Upper lobe of left lung (tissue), 6 donors: ENCODE results near the gene ACSL1. TPM values are rescaled to one million over a fixed set of nuclear protein-coding genes. Genes with fewer than 3 reads are reported as not detected.
A peak's percentile ranks its signal among the peaks of the same experiment; 100 is the strongest.

ENCODE experiments used
- ATAC-seq, 2 donors: fragments of 200-7000 bp; cut with Tn5 transposase; one replicate each; pipeline ENCODE4 v1.9.1; 2022; ENCODE audit warnings: mild to moderate bottlenecking in 2 of 2, moderate library complexity in 2 of 2; ENCODE audit not compliant: low FRiP score in 2 of 2
- DNase-seq, 2 donors: peaks; one replicate each; pipeline ENCODE4 v3.0.0-alpha.2; 2019 to 2020
- H3K27ac ChIP-seq, 4 donors: fragments of 200-600 bp; sonication (generic); one replicate each; pipeline ENCODE4 v1.5.1; 2016 to 2019
- H3K27me3 ChIP-seq, 4 donors: fragments of 200-600 bp; sonication (generic); one replicate each; pipeline ENCODE4 v1.5.1; 2017 to 2019
- H3K36me3 ChIP-seq, 4 donors: fragments of 200-600 bp; sonication (generic); one replicate each; pipeline ENCODE4 v1.5.1; 2016 to 2019
- H3K4me1 ChIP-seq, 4 donors: fragments of 200-600 bp; sonication (generic); one replicate each; pipeline ENCODE4 v1.5.1; 2018 to 2019
- H3K4me3 ChIP-seq, 4 donors: fragments of 200-600 bp; sonication (generic); one replicate each; pipeline ENCODE4 v1.5.1; 2017 to 2019; ENCODE audit warnings: mild to moderate bottlenecking in 2 of 4, moderate library complexity in 1 of 4
- H3K9me3 ChIP-seq, 4 donors: fragments of 200-600 bp; sonication (generic); one replicate each; pipeline ENCODE4 v1.5.1; 2018 to 2019
- CTCF ChIP-seq, 6 experiments: fragments of 450-650 bp in 4 of 6; fragments of 200-600 bp in 2 of 6; sonication (generic) in 2 of 6; IDR thresholded peaks; one replicate each; pipeline ENCODE4 v1.5.1; 2016 to 2019; ENCODE audit warnings: antibody characterized with exemption in 6 of 6
- EP300 ChIP-seq, 4 donors: sonication (generic); formaldehyde crosslinking; IDR thresholded peaks; one replicate each; pipeline ENCODE4 v1.5.1; 2017; ENCODE audit warnings: antibody characterized with exemption in 4 of 4, control low read depth in 2 of 4
- POLR2A ChIP-seq, 4 donors: fragments of 450-650 bp; IDR thresholded peaks; one replicate each; pipeline ENCODE4 v1.5.1; 2016 to 2017; ENCODE audit warnings: antibody characterized with exemption in 4 of 4, mild to moderate bottlenecking in 2 of 4
- POLR2AphosphoS5 ChIP-seq, 2 donors: sonication (generic); formaldehyde crosslinking; IDR thresholded peaks; one replicate each; pipeline ENCODE4 v1.5.1; 2017; ENCODE audit warnings: antibody characterized with exemption in 2 of 2
- WGBS, 2 donors: methylation state at CpG; one replicate each; pipeline ENCODE4 v1.1.5; 2017 to 2018; 5-methylcytosine and 5-hydroxymethylcytosine counted together
- total RNA-seq, 6 donors: library from RNA; depleted of rRNA in 4 of 6; stranded (reverse); fragments of >200 nt in 4 of 6; gene quantifications; one replicate each; pipeline versions ENCODE4 v1.1.0 to v1.2.1, GENCODE V29; 2016 to 2021
- donor health status: DM: no; HTN: no; CAD: no; lungs with moderate emphysema.
- donor health status: DM: no; HTN: yes; CAD: no; lungs with severe emphysema.

The ACSL1 gene
- total RNA-seq, 6 donors from 2014 or later = 208 to 306 (median 234) TPM

DNA sequence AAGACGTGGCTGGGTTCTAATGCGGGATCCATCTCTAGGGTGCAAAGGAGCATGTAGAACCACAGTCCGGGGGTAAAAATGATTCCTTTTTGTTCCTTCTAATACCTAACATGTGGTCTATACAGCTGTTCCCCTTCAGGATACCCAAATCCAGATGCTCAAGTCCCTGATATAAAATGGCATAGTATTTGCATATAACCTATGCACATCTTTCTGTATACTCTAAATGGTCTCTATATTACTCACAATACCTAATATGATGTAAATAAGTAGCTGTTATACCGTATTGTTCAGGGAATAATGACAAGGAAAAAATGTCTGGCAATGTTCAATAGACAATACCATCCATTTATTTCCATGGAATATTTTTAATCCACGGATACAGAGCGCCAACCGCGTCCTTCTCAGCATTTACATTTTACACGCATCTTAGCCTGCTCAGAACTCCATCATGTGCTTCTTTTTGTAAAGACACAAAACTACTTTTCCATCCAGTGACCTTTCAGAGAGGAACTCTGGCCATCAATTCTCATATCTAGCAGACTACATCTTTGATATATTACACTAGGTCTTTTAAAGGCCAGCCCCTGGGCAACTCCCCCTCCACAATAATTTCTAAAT is 31.9 kb downstream of the ACSL1 start:
- DNase-seq = no peak
- H3K4me3 ChIP-seq = no peak overlapping the region
- no peak for ATAC-seq
- H3K9me3 ChIP-seq = no peaks in the 10 kb centered on the region
- peaks cover 2 to 24% (median 9%) of the 10 kb centered on the region in 4 donors for H3K36me3 ChIP-seq
- H3K27ac ChIP-seq = peak overlapping the region in 2 of 4 donors; percentile 74 to 77
- H3K27me3 ChIP-seq = no peaks in the 10 kb centered on the region
- TF ChIP-seq POLR2A (IDR thresholded peaks at IDR 0.05) (no peak), EP300 (IDR thresholded peaks at IDR 0.05) (no peak), CTCF (IDR thresholded peaks at IDR 0.05) (no peak), POLR2AphosphoS5 (IDR thresholded peaks at IDR 0.05) (no peak)
- 91 to 96% methylated on average over 9 of the region's 9 CpGs for WGBS, 2 donors
- peaks cover 4 to 30% (median 27%) of the 10 kb centered on the region in 4 donors for H3K4me1 ChIP-seq

- Histone ChIP-seq H3K36me3 (peaks cover 6 to 25% (median 10%) of the 10 kb centered on the region in 4 donors), H3K9me3 (no peaks in the 10 kb centered on the region), H3K4me1 (peaks cover 4 to 30% (median 27%) of the 10 kb centered on the region in 4 donors), H3K27ac (peak overlapping the region in 3 of 4 donors; percentile 55 to 77 (median 74)), H3K27me3 (no peaks in the 10 kb centered on the region), H3K4me3 (no peak overlapping the region)
- WGBS, 2 donors = 50 to 61% methylated on average over 10 of the region's 10 CpGs
- no peak for TF ChIP-seq CTCF (IDR thresholded peaks at IDR 0.05)
- peak; percentile 29 to 56 for TF ChIP-seq POLR2AphosphoS5 (IDR thresholded peaks at IDR 0.05)
- peak in 2 of 4 donors; percentile 45 to 89 for TF ChIP-seq EP300 (IDR thresholded peaks at IDR 0.05)
- TF ChIP-seq POLR2A (IDR thresholded peaks at IDR 0.05) = peak in 1 of 4 donors; percentile 34
- DNase-seq = peak in 1 of 2 donors; percentile 85
- ATAC-seq = peak; percentile 60 to 74
Measured at GRCh38 chr4:184792950-184793555, 32.7 kb downstream of the ACSL1 start.

DNA sequence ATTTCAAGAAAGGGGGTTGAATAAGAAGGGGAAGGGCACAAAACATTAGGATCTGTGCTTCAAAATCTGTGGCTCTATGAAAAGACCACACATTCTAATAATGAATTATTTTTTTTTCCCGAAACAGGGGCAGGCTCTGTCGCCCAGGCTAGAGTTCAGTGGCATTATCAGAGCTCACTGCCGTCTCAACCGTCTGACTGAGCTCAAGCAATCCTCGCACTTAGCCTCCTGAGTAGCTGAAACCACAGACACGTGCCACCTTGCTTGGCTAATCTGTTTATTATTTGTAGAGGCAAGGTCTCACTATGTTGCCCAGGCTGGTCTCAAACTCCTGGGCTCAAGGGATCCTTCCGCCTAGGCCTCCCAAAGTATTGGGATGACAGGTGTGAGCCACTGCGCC is 33.4 kb downstream of the ACSL1 start:
- TF ChIP-seq CTCF (IDR thresholded peaks at IDR 0.05) (no peak), POLR2A (IDR thresholded peaks at IDR 0.05) (no peak), POLR2AphosphoS5 (IDR thresholded peaks at IDR 0.05) (no peak), EP300 (IDR thresholded peaks at IDR 0.05) (no peak)
- peaks cover 11 to 25% (median 17%) of the 10 kb centered on the region in 4 donors for H3K36me3 ChIP-seq
- ATAC-seq = no peak
- H3K9me3 ChIP-seq = no peaks in the 10 kb centered on the region
- no peaks in the 10 kb centered on the region for H3K27me3 ChIP-seq
- DNase-seq = no peak
- 78 to 87% methylated on average over 8 of the region's 8 CpGs for WGBS, 2 donors
- H3K27ac ChIP-seq = peak overlapping the region in 3 of 4 donors; percentile 55 to 77 (median 74)
- H3K4me1 ChIP-seq = peaks cover 4 to 30% (median 27%) of the 10 kb centered on the region in 4 donors
- H3K4me3 ChIP-seq = no peak overlapping the region

DNA sequence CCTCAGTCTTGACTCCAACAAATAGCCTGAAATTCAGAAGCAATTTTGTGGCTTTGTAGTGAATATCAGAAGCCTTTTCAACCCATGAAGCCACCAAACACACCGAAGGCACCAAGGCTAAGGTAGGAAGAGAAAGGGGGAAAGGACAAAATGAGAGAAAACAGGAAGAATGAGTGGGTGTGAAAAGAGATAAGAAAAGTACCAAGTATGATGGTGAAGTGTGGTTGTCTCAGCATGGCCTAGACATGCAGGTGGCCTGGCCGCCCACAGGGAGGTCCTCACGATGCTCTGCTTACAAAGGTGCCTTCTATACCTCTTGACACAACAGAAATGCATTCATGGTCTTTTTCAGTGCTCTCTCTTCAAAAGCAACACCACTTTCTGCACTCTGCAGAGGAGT is 34.9 kb downstream of the ACSL1 start:
- Histone ChIP-seq H3K27ac (no peak overlapping the region), H3K27me3 (no peaks in the 10 kb centered on the region), H3K4me3 (no peak overlapping the region), H3K9me3 (no peaks in the 10 kb centered on the region), H3K36me3 (peaks cover 15 to 32% (median 25%) of the 10 kb centered on the region in 4 donors), H3K4me1 (peaks cover 4 to 29% (median 27%) of the 10 kb centered on the region in 4 donors)
- ATAC-seq = no peak
- 78 to 83% methylated on average over 3 of the region's 3 CpGs for WGBS, 2 donors
- no peak for DNase-seq
- TF ChIP-seq CTCF (IDR thresholded peaks at IDR 0.05) (no peak), POLR2AphosphoS5 (IDR thresholded peaks at IDR 0.05) (no peak), EP300 (IDR thresholded peaks at IDR 0.05) (no peak), POLR2A (IDR thresholded peaks at IDR 0.05) (no peak)
